Neuronal stem cell (in vitro differentiated cells): ENCODE data around the gene TRAK2.

Experiments
- DNase-seq: peaks from one replicate; pipeline ENCODE4 v3.0.0-alpha.2; 2013; ENCODE audit warnings: low spot score
- H2AFZ ChIP-seq: one replicate; pipeline ENCODE4 v1.6.1; 2013; ENCODE audit warnings: mild to moderate bottlenecking, low read length, inconsistent platforms
- H2AK5ac ChIP-seq: 2 replicates; pipeline ENCODE4 v1.6.1; 2013; ENCODE audit warnings: low read depth, mild to moderate bottlenecking, inconsistent platforms, low read length, moderate library complexity, mixed read lengths
- H2BK120ac ChIP-seq: 2 replicates; pipeline ENCODE4 v1.6.1; 2013; ENCODE audit warnings: low read depth, mild to moderate bottlenecking, inconsistent platforms, low read length, moderate library complexity, mixed read lengths
- H2BK12ac ChIP-seq: one replicate; pipeline ENCODE4 v1.6.1; 2013; ENCODE audit warnings: low read length, inconsistent platforms
- H2BK15ac ChIP-seq: 2 replicates; pipeline ENCODE4 v1.6.1; 2013; ENCODE audit warnings: mild to moderate bottlenecking, low read length, inconsistent platforms, mixed read lengths
- H2BK5ac ChIP-seq: one replicate; pipeline ENCODE4 v1.6.1; 2013; ENCODE audit warnings: inconsistent platforms, mild to moderate bottlenecking, low read length, moderate library complexity
- H3K14ac ChIP-seq: one replicate; pipeline ENCODE4 v1.6.1; 2013; ENCODE audit warnings: low read length, inconsistent platforms
- H3K18ac ChIP-seq: 2 replicates; pipeline ENCODE4 v1.6.1; 2013; ENCODE audit warnings: low read length, inconsistent platforms
- H3K23ac ChIP-seq: 2 replicates; pipeline ENCODE4 v1.6.1; 2013; ENCODE audit warnings: low read depth, mild to moderate bottlenecking, mixed read lengths, low read length, inconsistent platforms; ENCODE audit not compliant: poor library complexity
- H3K27ac ChIP-seq: replicated peaks from 3 replicates; pipeline ENCODE4 v1.5.1; 2013; ENCODE audit warnings: low read length, inconsistent platforms
- H3K27me3 ChIP-seq, 3 experiments: 2 replicates each; pipeline ENCODE4 v1.6.1; 2013; ENCODE audit warnings: low read length in 3 of 3, mild to moderate bottlenecking in 2 of 3, inconsistent platforms in 1 of 3, low read depth in 1 of 3, mixed read lengths in 1 of 3, moderate library complexity in 1 of 3; ENCODE audit not compliant: control insufficient read depth in 3 of 3, insufficient read depth in 3 of 3
- H3K36me3 ChIP-seq, 2 donors: replicated peaks in 1 of 2; 2 replicates each; pipeline ENCODE4 v1.6.1; 2013; ENCODE audit warnings: low read length in 2 of 2; ENCODE audit not compliant: control insufficient read depth in 2 of 2, insufficient read depth in 2 of 2
- H3K4ac ChIP-seq: 2 replicates; pipeline ENCODE4 v1.6.1; 2013; ENCODE audit warnings: inconsistent platforms, mild to moderate bottlenecking, low read length, moderate library complexity
- H3K4me1 ChIP-seq, 2 donors: 1 replicate in 1 of 2; 2 replicates in 1 of 2; pipeline ENCODE4 v1.6.1; 2013; ENCODE audit warnings: low read length in 2 of 2, low read depth in 1 of 2; ENCODE audit not compliant: control insufficient read depth in 2 of 2, insufficient read depth in 1 of 2
- H3K4me2 ChIP-seq: one replicate; pipeline ENCODE4 v1.6.1; 2013; ENCODE audit warnings: mild to moderate bottlenecking, low read length, inconsistent platforms; ENCODE audit not compliant: insufficient read depth, poor library complexity, severe bottlenecking
- H3K4me3 ChIP-seq, 2 donors: 2 replicates each; pipeline ENCODE4 v1.5.1; 2013; ENCODE audit warnings: low read length in 2 of 2, mild to moderate bottlenecking in 2 of 2, inconsistent platforms in 1 of 2, moderate library complexity in 1 of 2
- H3K79me1 ChIP-seq: one replicate; pipeline ENCODE4 v1.6.1; 2013; ENCODE audit warnings: low read depth, mild to moderate bottlenecking, inconsistent platforms, low read length, moderate library complexity
- H3K9ac ChIP-seq: one replicate; pipeline ENCODE4 v1.6.1; 2013; ENCODE audit warnings: mild to moderate bottlenecking, low read depth, low read length, inconsistent platforms; ENCODE audit not compliant: poor library complexity
- H3K9me3 ChIP-seq, 2 donors: replicated peaks in 1 of 2; 2 replicates each; pipeline versions ENCODE3 to v1.6.1; 2013; ENCODE audit warnings: low read length in 2 of 2, mild to moderate bottlenecking in 2 of 2, inconsistent platforms in 1 of 2, low read depth in 1 of 2, mixed read lengths in 1 of 2, moderate library complexity in 1 of 2; ENCODE audit not compliant: control insufficient read depth in 2 of 2, insufficient read depth in 1 of 2
- H4K8ac ChIP-seq: one replicate; pipeline ENCODE4 v1.6.1; 2013; ENCODE audit warnings: low read depth, mild to moderate bottlenecking, inconsistent platforms, low read length, moderate library complexity
- H4K91ac ChIP-seq: one replicate; pipeline ENCODE4 v1.6.1; 2013; ENCODE audit warnings: low read length, low read depth, mild to moderate bottlenecking, inconsistent platforms; ENCODE audit not compliant: poor library complexity
- WGBS, 2 donors: extraction: QIAGEN DNeasy Blood & Tissue Kit; methylation state at CpG; one replicate each; pipeline ENCODE4 v1.1.7; 2013; ENCODE audit warnings: missing lambda C conversion rate in 2 of 2, mixed read lengths in 1 of 2; ENCODE audit not compliant: insufficient read length in 2 of 2, insufficient replicate concordance in 1 of 2; ENCODE audit errors: extremely low coverage in 2 of 2; 5-methylcytosine and 5-hydroxymethylcytosine counted together

TRAK2 gene

DNA sequence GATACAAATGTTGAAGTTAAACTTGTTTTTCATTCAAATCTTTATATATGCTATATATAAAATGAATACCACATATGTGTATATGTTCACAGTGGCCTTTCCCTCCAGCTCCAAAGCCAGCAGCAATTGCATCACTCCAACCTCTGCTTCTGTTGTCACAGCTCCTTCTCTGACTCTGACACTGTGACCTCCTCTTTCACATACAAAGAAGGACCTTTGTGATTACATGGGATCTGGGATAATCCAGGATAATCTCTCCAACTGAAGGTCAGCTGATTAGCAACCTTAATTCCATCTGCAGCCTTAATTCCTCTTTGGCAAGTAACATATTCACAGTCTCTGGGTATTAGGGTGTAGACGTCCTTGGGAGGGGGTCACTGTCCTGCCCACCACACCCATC is 102.5 kb downstream of the TRAK2 start:
- Histone ChIP-seq H3K4me1 (peaks cover 0 to 2% of the 10 kb centered on the region in 2 donors), H2BK15ac (no peak overlapping the region), H3K4ac (no peak overlapping the region), H3K23ac (no peak overlapping the region), H3K27ac (no peak overlapping the region), H3K4me2 (no peak overlapping the region), H2AK5ac (no peak overlapping the region), H4K91ac (no peak overlapping the region), H3K14ac (no peak overlapping the region), H2BK120ac (no peak overlapping the region), H3K36me3 (no peaks in the 10 kb centered on the region), H4K8ac (no peak overlapping the region), H2BK12ac (no peak overlapping the region), H2AFZ (no peak overlapping the region), H2BK5ac (no peak overlapping the region), H3K18ac (no peak overlapping the region), H3K9ac (no peak overlapping the region), H3K9me3 (no peaks in the 10 kb centered on the region), H3K4me3 (no peak overlapping the region), H3K79me1 (no peaks in the 10 kb centered on the region), H3K27me3 (no peaks in the 10 kb centered on the region)
- no peak for DNase-seq
- WGBS, 2 donors = no CpG with 5 or more reads among the region's 1 CpG

DNA sequence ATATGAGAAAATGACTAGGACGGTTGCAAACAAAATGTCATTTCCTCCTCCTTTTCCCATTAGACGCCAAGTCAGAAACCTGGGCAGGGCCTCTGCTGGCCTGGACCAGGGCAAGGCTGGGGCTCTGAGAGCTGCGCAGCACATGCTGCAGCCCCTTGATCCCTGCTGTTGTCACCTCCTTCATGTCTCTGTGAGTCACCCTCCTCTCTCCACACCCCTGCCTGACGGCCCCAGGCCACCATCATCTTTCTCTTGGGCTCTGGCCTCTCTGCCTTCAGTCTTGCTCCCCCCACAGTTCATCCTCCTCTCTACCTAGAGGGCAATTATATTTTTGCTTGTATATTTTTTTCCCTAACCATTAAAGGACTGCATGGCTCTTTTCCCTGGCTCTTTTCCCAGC is 104.1 kb downstream of the TRAK2 start:
- H3K23ac ChIP-seq = no peak overlapping the region
- H2BK120ac ChIP-seq = no peak overlapping the region
- no peak for DNase-seq
- H3K18ac ChIP-seq = peak overlapping the region; percentile 15
- H2AFZ ChIP-seq = no peak overlapping the region
- no peak overlapping the region for H3K4ac ChIP-seq
- H3K27me3 ChIP-seq = no peaks in the 10 kb centered on the region
- H4K91ac ChIP-seq = no peak overlapping the region
- no peak overlapping the region for H2AK5ac ChIP-seq
- H3K14ac ChIP-seq = peak overlapping the region; percentile 79
- H3K36me3 ChIP-seq = no peaks in the 10 kb centered on the region
- H3K27ac ChIP-seq = no peak overlapping the region
- H2BK5ac ChIP-seq = no peak overlapping the region
- H3K4me1 ChIP-seq = peaks cover 0 to 5% of the 10 kb centered on the region in 2 donors
- H2BK15ac ChIP-seq = no peak overlapping the region
- H2BK12ac ChIP-seq = no peak overlapping the region
- H3K9ac ChIP-seq = no peak overlapping the region
- no peak overlapping the region for H4K8ac ChIP-seq
- no peak overlapping the region for H3K4me3 ChIP-seq
- H3K9me3 ChIP-seq = no peaks in the 10 kb centered on the region
- no peaks in the 10 kb centered on the region for H3K79me1 ChIP-seq
- no CpG with 5 or more reads among the region's 4 CpGs for WGBS, 2 donors
- no peak overlapping the region for H3K4me2 ChIP-seq

DNA sequence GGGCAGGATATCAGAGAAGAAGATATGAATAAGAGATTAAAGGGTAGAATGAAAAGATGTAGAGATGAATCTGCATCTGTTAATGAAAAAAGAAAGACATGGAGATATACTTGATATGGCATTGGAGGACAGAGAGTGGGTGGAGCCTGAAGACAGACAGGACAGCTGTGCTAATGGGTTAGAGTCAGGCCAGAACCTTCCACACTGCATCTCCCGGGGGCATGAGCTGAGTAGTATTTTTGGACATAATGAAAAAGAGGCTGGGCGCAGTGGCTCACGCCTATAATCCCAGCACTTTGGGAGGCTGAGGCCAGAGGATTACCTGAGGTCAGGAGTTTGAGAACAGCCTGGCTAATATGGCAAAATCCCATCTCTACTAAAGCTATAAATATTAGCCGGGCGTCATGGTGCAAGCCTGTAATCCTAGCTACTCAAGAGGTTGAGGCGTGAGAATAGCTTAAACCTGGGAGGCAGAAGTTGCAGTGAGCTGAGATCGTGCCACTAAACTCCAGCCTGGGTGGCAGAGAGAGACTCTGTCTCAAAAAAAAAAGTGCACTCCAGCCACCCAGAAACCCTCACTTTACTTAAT is 105.5 kb downstream of the TRAK2 start:
- no peaks in the 10 kb centered on the region for H3K79me1 ChIP-seq
- H2AFZ ChIP-seq = no peak overlapping the region
- no peak overlapping the region for H3K14ac ChIP-seq
- H4K8ac ChIP-seq = no peak overlapping the region
- no peak overlapping the region for H3K27ac ChIP-seq
- H3K18ac ChIP-seq = no peak overlapping the region
- no peaks in the 10 kb centered on the region for H3K36me3 ChIP-seq
- H2AK5ac ChIP-seq = no peak overlapping the region
- H4K91ac ChIP-seq = no peak overlapping the region
- no peak for DNase-seq
- H3K4me1 ChIP-seq = peaks cover 0 to 5% of the 10 kb centered on the region in 2 donors
- H3K9me3 ChIP-seq = peaks cover 0 to under 1% of the 10 kb centered on the region in 2 donors
- H2BK5ac ChIP-seq = no peak overlapping the region
- no peaks in the 10 kb centered on the region for H3K27me3 ChIP-seq
- WGBS, 2 donors = no CpG with 5 or more reads among the region's 7 CpGs
- H3K4ac ChIP-seq = no peak overlapping the region
- no peak overlapping the region for H3K4me3 ChIP-seq
- no peak overlapping the region for H3K23ac ChIP-seq
- H3K4me2 ChIP-seq = no peak overlapping the region
- no peak overlapping the region for H2BK15ac ChIP-seq
- H2BK12ac ChIP-seq = no peak overlapping the region
- H3K9ac ChIP-seq = no peak overlapping the region
- no peak overlapping the region for H2BK120ac ChIP-seq

DNA sequence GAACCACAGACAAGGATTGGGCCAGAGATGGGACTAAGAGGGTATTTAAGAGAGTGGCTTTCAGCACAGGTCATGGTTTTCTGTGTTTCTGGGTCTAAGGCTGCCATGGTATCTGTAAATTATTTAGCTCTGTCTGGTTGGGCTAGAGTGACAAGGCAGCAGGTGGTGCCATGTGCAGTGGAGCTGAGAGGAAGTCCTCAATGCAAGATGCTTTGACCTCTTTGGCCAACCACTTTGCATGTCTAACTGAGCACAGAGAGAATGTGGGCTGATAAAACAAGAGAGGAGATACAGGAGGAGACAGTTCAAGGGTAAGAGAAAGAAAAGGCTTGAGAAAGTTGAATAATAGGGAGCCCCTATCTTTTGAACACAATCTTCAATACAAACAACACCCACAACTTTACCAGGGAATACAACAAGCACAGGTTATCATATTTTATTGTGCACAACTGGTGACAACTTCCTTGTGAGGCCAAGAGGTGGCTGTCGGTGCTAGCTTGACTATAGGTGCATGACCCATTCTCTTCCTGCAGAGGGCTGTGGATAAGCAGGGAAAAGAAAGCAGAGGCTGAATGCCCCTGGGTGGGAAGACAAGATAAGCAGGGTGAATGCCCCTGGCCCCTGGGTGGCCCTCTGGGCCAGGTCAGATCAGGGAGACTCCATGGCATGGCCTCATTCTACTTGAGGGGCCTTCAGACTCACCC is 106.4 kb downstream of the TRAK2 start:
- no peak overlapping the region for H3K14ac ChIP-seq
- H3K18ac ChIP-seq = no peak overlapping the region
- no peak overlapping the region for H4K8ac ChIP-seq
- no peak overlapping the region for H2BK15ac ChIP-seq
- no peaks in the 10 kb centered on the region for H3K27me3 ChIP-seq
- peaks cover 0 to 5% of the 10 kb centered on the region in 2 donors for H3K4me1 ChIP-seq
- DNase-seq = no peak
- no peak overlapping the region for H4K91ac ChIP-seq
- no peak overlapping the region for H3K4me3 ChIP-seq
- no peak overlapping the region for H2BK120ac ChIP-seq
- no peak overlapping the region for H3K4ac ChIP-seq
- no peak overlapping the region for H3K4me2 ChIP-seq
- no peaks in the 10 kb centered on the region for H3K79me1 ChIP-seq
- no peak overlapping the region for H3K9ac ChIP-seq
- WGBS, 2 donors = no CpG with 5 or more reads among the region's 1 CpG
- H2BK5ac ChIP-seq = no peak overlapping the region
- no peak overlapping the region for H3K23ac ChIP-seq
- no peak overlapping the region for H2AFZ ChIP-seq
- no peak overlapping the region for H3K27ac ChIP-seq
- no peak overlapping the region for H2AK5ac ChIP-seq
- no peak overlapping the region for H2BK12ac ChIP-seq
- no peaks in the 10 kb centered on the region for H3K36me3 ChIP-seq
- H3K9me3 ChIP-seq = peaks cover under 1 to 3% of the 10 kb centered on the region in 2 donors
